Measurements from ENCODE around the gene MKRN2.
"Not testable (repeated sequence)": the region's sequence is repeated elsewhere in the genome, so short reads cannot be mapped to it uniquely, and the experiment has no call there.

MKRN2 gene

DNA sequence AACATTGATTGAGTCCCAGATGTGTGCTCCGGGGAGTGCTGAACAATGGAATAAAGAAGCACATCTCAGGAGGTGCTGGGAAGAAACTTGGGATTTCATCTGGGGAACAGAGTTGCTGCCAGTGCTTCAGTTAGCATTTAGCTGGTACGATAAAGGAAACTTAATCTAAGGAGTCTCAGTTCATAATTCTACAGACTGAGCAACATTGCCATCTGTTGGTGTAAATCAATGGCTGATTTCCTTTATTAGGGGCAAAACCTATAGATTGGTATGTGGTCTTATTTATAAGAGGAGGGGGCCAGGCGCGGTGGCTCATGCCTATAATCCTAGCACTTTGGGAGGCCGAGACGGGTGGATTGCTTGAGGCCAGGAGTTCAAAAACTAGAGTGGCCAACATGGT is 20.5 kb upstream of the MKRN2 start:
- no peak overlapping the region for H3K4me3 ChIP-seq (ENCODE audit: low read depth, low read length)
- TF ChIP-seq, protein P1, sequence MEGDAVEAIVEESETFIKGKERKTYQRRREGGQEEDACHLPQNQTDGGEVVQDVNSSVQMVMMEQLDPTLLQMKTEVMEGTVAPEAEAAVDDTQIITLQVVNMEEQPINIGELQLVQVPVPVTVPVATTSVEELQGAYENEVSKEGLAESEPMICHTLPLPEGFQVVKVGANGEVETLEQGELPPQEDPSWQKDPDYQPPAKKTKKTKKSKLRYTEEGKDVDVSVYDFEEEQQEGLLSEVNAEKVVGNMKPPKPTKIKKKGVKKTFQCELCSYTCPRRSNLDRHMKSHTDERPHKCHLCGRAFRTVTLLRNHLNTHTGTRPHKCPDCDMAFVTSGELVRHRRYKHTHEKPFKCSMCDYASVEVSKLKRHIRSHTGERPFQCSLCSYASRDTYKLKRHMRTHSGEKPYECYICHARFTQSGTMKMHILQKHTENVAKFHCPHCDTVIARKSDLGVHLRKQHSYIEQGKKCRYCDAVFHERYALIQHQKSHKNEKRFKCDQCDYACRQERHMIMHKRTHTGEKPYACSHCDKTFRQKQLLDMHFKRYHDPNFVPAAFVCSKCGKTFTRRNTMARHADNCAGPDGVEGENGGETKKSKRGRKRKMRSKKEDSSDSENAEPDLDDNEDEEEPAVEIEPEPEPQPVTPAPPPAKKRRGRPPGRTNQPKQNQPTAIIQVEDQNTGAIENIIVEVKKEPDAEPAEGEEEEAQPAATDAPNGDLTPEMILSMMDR (IDR thresholded peaks at IDR 0.05; ENCODE audit: borderline replicate concordance, insufficient read depth, low read depth, low read length), result no peak

DNA sequence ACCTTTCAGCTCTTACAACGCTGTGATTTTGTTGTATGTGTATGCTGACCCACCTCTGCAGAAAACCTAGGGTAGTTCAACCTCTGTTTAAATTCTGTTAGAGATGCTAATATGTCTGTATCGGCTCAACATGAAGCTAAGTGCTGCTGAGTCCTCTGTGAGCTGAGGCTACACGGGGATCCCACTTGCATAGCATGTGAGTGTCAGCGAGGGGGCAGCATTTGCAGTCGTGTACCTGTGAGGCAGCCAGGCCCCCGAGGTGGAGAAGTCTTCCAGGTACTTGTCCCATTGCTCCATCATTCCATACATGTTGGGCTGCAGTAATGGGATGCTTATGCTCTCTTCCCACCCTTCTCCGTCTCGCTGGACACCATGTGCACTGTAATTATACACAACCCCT is 15.3 kb upstream of the MKRN2 start:
- H3K4me3 ChIP-seq (ENCODE audit: low read depth, low read length), result no peak overlapping the region
- TF ChIP-seq, protein P1 (IDR thresholded peaks at IDR 0.05; ENCODE audit: borderline replicate concordance, insufficient read depth, low read depth, low read length), result 0 out of 2 replicates have a peak, but pooled peaks have one; percentile 13

DNA sequence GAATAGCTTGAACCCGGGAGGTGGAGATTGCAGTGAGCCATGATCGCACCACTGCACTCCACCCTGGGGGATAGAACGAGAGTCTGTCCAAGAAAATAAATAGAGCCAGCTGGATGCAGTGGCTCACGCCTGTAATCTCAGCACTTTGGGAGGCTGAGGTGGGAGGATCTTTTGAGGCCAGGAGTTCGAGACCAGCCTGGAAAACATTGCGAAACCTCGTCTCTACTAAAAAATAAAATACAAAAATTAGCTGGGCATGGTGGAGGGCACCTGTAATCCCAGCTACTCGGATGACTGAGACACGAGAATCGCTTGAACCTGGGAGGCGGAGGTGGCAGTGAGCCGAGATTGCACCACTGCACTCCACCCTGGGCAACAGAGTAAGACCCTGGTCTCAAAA is 13.4 kb upstream of the MKRN2 start:
- not testable (repeated sequence) for H3K4me3 ChIP-seq (ENCODE audit: low read depth, low read length)

DNA sequence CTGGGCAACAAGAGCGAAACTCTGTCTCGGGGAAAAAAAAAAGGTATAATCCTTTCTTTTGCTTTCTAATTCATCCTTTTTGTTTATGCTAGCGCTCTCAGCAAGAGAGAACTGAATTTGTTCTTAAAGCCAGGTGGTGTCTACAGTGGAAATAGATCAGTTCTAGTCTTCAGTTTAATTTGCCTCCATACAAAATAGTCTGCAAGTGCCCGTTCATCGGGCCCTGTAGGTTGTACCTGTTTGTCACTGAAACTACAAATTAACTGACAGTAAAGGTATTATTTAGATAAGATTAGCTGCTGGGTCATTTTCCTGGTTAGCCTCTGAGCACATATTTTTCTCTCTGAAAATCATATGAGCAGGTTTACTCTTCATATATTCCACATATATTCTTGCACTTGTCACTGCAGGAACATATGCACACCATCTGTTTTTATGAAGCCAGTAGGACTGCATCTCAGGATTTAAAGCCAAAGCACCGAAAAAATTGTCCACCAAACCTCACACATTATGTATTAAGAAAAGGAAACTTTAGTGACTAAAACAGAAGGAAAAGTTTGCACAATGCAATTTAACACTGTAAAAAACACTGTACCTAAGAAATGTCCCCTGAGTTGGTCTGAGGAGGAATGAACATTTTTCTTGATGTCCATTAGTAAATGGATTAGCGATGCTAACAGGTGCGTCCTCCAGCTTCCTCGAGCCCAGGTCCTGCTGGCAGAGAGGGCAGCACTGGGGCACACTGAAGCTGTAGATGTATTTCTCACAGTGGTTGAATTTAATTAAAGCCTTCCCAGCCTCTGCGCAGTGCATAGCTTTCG is 12.0 kb upstream of the MKRN2 start:
- no peak overlapping the region for H3K4me3 ChIP-seq (ENCODE audit: low read depth, low read length)
- TF ChIP-seq, protein P1 (IDR thresholded peaks at IDR 0.05; ENCODE audit: borderline replicate concordance, insufficient read depth, low read depth, low read length), result no peak

DNA sequence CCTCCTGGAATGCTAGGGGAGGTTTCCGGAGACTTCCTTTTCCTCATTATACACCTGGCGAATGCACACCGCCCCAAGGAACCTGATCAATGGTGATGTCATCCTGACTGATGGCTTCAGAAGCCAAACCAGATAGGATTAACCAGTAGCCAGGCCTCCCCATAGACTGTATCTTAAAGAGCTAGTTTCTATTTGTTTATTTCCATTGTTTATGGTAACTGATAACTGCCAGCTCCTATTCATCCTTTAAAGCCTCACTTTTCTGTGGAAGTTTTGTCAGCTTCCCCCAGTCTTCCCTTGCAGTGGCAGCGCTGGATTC is 11.5 kb upstream of the MKRN2 start, which contains the start of gene MKRN2OS:
TSS of gene MKRN2OS (minus strand) at position 27 of the 319 bp plus-strand sequence. CDS start 35 bp downstream, outside the sequence.
- TF ChIP-seq, protein P1 (IDR thresholded peaks at IDR 0.05; ENCODE audit: borderline replicate concordance, insufficient read depth, low read depth, low read length), result no peak
- H3K4me3 ChIP-seq (ENCODE audit: low read depth, low read length), result no peak within 1 kb of the TSS

DNA sequence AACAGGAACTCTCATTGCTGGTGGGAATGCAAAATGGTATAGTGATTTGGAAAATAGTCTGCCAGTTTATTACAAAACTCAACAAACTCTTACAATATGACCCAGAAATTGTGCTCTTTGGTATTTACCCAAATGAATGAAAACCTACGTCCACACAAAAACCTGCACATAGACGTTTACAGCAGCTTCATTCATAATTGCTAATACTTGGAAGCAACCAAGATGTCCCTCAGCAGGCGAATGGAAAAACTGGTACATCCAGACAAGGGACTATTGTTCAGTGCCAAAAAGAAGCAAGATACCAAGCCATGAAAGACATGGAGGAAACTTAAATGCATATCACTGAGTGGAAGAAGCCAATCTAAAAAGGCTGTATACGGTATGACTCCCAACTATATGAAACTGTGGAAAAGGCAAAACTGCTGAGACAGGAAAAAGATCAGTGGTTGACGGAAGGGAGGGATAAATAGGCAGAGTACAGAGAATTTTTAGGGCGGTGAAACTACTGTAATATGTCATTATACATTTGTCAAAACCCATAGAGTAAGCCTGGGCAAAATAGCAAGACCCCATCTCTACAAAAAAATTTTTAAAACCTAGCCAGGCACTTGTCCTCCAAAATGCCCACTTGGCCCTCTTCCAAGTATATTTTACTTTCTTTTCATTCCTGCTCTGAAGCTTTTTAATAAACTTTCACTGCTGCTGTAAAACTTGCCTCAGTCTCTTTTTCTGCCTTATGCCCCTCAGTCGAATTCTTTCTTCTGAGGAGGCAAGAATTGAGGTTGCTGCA is 6.7 kb upstream of the MKRN2 start:
- TF ChIP-seq, protein P1 (IDR thresholded peaks at IDR 0.05; ENCODE audit: borderline replicate concordance, insufficient read depth, low read depth, low read length), result no peak
- no peak overlapping the region for H3K4me3 ChIP-seq (ENCODE audit: low read depth, low read length)

DNA sequence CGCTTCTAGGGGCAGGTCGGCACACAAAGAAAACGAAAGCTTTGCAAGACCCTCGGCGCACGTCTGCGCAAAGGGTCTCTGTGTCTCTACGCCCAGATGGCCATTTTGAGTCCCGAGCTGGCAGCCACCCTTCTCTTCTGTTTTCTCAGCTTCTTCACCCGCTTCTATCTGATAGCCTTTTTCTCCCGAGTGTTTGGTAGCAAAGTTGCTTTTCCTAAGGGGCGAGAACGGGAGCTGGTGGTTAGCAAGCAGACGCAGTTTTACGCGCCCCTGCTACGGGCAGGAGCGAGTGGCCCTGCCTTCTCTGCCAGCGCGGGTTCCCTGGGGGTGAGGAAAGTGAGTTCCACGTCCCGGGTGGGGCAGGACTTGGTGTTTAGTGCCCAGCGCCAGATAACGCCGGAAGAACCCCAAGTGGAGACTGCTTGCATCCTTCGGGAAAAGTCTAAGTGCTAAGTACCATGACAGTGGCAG is 2.9 kb upstream of the MKRN2 start:
- peak overlapping the region; percentile 45 for H3K4me3 ChIP-seq (ENCODE audit: low read depth, low read length)
- TF ChIP-seq, protein P1 (IDR thresholded peaks at IDR 0.05; ENCODE audit: borderline replicate concordance, insufficient read depth, low read depth, low read length), result no peak
